Endothelial cell of umbilical vein (primary cell): ENCODE data around the gene FXYD6. TPM values are rescaled to one million over a fixed set of nuclear protein-coding genes. Genes with fewer than 3 reads are reported as not detected.

Experiments used
- BruUV-seq: library from RNA; stranded (reverse); fragments of 400-500 nt; replicated peaks from 2 replicates; lab custom pipeline; 2021; lab: Mats Ljungman, UMichigan
- CTCF ChIA-PET: fragments of 300-600, 350-600 bp; sonication (Branson Sonifier 250); formaldehyde crosslinking; loops from one replicate; lab custom pipeline; 2021; ENCODE audit warnings: antibody characterized with exemption, inconsistent platforms; lab: Charles Lee
- POLR2A ChIA-PET: fragments of 300-600, 350-600 bp; sonication (Branson Sonifier 250); formaldehyde crosslinking; loops from one replicate; lab custom pipeline; 2021; ENCODE audit warnings: antibody characterized with exemption, inconsistent platforms; lab: Charles Lee
- DNase-seq: peaks from one replicate; pipeline ENCODE4 v3.0.0-alpha.2; 2011; ENCODE audit warnings: low read depth, low spot score
- FAIRE-seq: peaks from 2 replicates; lab custom pipeline; 2011; peaks lifted over from hg19 to GRCh38; lab: Jason Lieb, UNC
- H2AFZ ChIP-seq: 2 replicates; pipeline ENCODE4 v1.6.0; 2012; ENCODE audit warnings: low read depth, low read length, control low read depth, inconsistent platforms
- H3K27ac ChIP-seq: 2 replicates; pipeline ENCODE4 v1.5.1; 2011; ENCODE audit warnings: low read depth, mild to moderate bottlenecking, control low read depth, low read length, moderate library complexity; ENCODE audit not compliant: insufficient read depth
- H3K27me3 ChIP-seq, 2 experiments: 2 replicates each; pipeline versions ENCODE4 v1.6.0 to v1.6.1; 2011; ENCODE audit warnings: low read length in 2 of 2, mixed read lengths in 1 of 2; ENCODE audit not compliant: control insufficient read depth in 2 of 2, insufficient read depth in 2 of 2
- H3K36me3 ChIP-seq, 2 experiments: 2 replicates in 1 of 2; 3 replicates in 1 of 2; pipeline ENCODE4 v1.5.1; 2011; ENCODE audit warnings: low read length in 2 of 2, mild to moderate bottlenecking in 1 of 2, moderate library complexity in 1 of 2; ENCODE audit not compliant: control insufficient read depth in 2 of 2, insufficient read depth in 2 of 2; ENCODE audit errors: extremely low read depth in 1 of 2
- H3K4me1 ChIP-seq: 3 replicates; pipeline ENCODE4 v1.5.1; 2011; ENCODE audit warnings: mild to moderate bottlenecking, low read length; ENCODE audit not compliant: control insufficient read depth, insufficient read depth; ENCODE audit errors: extremely low read depth
- H3K4me2 ChIP-seq: 2 replicates; pipeline ENCODE4 v1.6.1; 2011; ENCODE audit warnings: low read length, control low read depth, mixed read lengths; ENCODE audit not compliant: insufficient read depth
- H3K4me3 ChIP-seq, 3 experiments: fragments of 200-600 bp in 1 of 3; sonication (generic), shearing (Covaris generic) in 1 of 3; replicated peaks in 1 of 3; 2 replicates each; pipeline ENCODE4 v1.5.1; 2011 to 2016; ENCODE audit warnings: control low read depth in 3 of 3, low read length in 3 of 3, mild to moderate bottlenecking in 2 of 3, inconsistent platforms in 1 of 3, low read depth in 1 of 3, moderate library complexity in 1 of 3; ENCODE audit not compliant: insufficient read depth in 1 of 3
- H3K79me2 ChIP-seq: 2 replicates; pipeline ENCODE4 v1.6.0; 2012; ENCODE audit warnings: low read length, inconsistent platforms; ENCODE audit not compliant: control insufficient read depth, insufficient read depth
- H3K9ac ChIP-seq: replicated peaks from 2 replicates; pipeline ENCODE3; 2011; ENCODE audit warnings: low read length, control low read depth; ENCODE audit not compliant: insufficient read depth; ENCODE audit errors: extremely low read depth
- H3K9me1 ChIP-seq: replicated peaks from 3 replicates; pipeline ENCODE4 v1.6.0; 2011; ENCODE audit warnings: mild to moderate bottlenecking, low read length; ENCODE audit not compliant: control insufficient read depth, insufficient read depth; ENCODE audit errors: extremely low read depth
- H3K9me3 ChIP-seq: replicated peaks from 2 replicates; pipeline ENCODE4 v1.5.1; 2012; ENCODE audit warnings: low read length, inconsistent platforms; ENCODE audit not compliant: control insufficient read depth, insufficient read depth
- H4K20me1 ChIP-seq: replicated peaks from 2 replicates; pipeline ENCODE3; 2011; ENCODE audit warnings: mild to moderate bottlenecking, low read length; ENCODE audit not compliant: control insufficient read depth, insufficient read depth; ENCODE audit errors: extremely low read depth
- EZH2 ChIP-seq: IDR thresholded peaks from 2 replicates; pipeline ENCODE4 v1.6.1; 2012; ENCODE audit warnings: borderline replicate concordance, low read depth, mild to moderate bottlenecking, moderate library complexity, low read length, inconsistent platforms; ENCODE audit not compliant: severe bottlenecking
- FOS ChIP-seq: IDR thresholded peaks from 2 replicates; pipeline ENCODE4 v1.6.1; 2011; ENCODE audit warnings: mild to moderate bottlenecking, low read length, moderate library complexity, borderline replicate concordance; ENCODE audit not compliant: insufficient read depth
- GATA2 ChIP-seq: IDR thresholded peaks from 2 replicates; pipeline ENCODE4 v1.7.0; 2011; ENCODE audit warnings: low read depth, mild to moderate bottlenecking, moderate library complexity, mixed read lengths, low read length; ENCODE audit not compliant: insufficient read length, insufficient read depth
- JUN ChIP-seq: IDR thresholded peaks from 2 replicates; pipeline ENCODE4 v1.6.1; 2011; ENCODE audit warnings: borderline replicate concordance, low read depth; ENCODE audit not compliant: insufficient read length, insufficient read depth
- MYC ChIP-seq: IDR thresholded peaks from one replicate; pipeline ENCODE4 v1.6.1; 2011; ENCODE audit warnings: mild to moderate bottlenecking, low read depth, low read length
- POLR2A ChIP-seq: IDR thresholded peaks from 2 replicates; pipeline ENCODE4 v1.6.1; 2012; ENCODE audit warnings: low read depth, mild to moderate bottlenecking, control low read depth, low read length
- POLR2AphosphoS5 ChIP-seq: IDR thresholded peaks from 2 replicates; pipeline ENCODE4 v1.6.1; 2012; ENCODE audit warnings: low read depth, mild to moderate bottlenecking, control low read depth, low read length, moderate library complexity; ENCODE audit not compliant: insufficient read depth
- dilution Hi-C: fragments of 300-500 bp; cut with MboI; formaldehyde crosslinking; loops from one replicate; pipeline ENCODE4 v1.15.0; 2019; ENCODE audit warnings: low sequenced_read_pairs; ENCODE audit not compliant: extremely low pct_ligation_motif_present
- intact Hi-C: fragments of 100-400 bp; cut with micrococcal nuclease; formaldehyde crosslinking; loops from one replicate; pipeline ENCODE4 v1.10.0; 2022
- polyA plus RNA-seq, 4 experiments: library from polyadenylated mRNA; depleted of rRNA in 3 of 4; stranded (reverse) in 3 of 4; unstranded in 1 of 4; fragments of >200 nt; gene quantifications; 2 replicates each; pipeline versions ENCODE4 v1.2.1 to v1.2.3, GENCODE V29; 2011 to 2012; ENCODE audit warnings: missing spikeins in 1 of 4
- total RNA-seq: library from RNA; stranded (reverse); gene quantifications from 2 replicates; pipeline ENCODE4 v1.2.3, GENCODE V29; 2021
- TF ChIP-seq, protein P1 (sequence below): IDR thresholded peaks from 2 replicates; pipeline ENCODE4 v1.6.1; 2011; ENCODE audit not compliant: insufficient read depth, insufficient read length
- TF ChIP-seq, protein P2 (sequence below), 2 donors: IDR thresholded peaks; 1 replicate in 1 of 2; 2 replicates in 1 of 2; pipeline ENCODE4 v1.5.1; 2011; ENCODE audit warnings: low read length in 2 of 2, mild to moderate bottlenecking in 2 of 2, moderate library complexity in 2 of 2, control low read depth in 1 of 2, inconsistent platforms in 1 of 2, low read depth in 1 of 2; ENCODE audit not compliant: insufficient read depth in 1 of 2; ENCODE audit errors: extremely low read depth in 1 of 2

The FXYD6 gene
- total and polyA plus RNA-seq, 2 donors (not counting 3 experiments of a cell fraction or from before 2014, with no cell fraction given), result 1.4 to 8.7 TPM

- intact Hi-C loops (no loop called here), dilution Hi-C loops (no loop called here)
- Histone ChIP-seq H3K79me2 (no peaks in the 10 kb centered on the region), H3K4me3 (no peak overlapping the region), H3K27me3 (peaks cover 5 to 12% of the 10 kb centered on the region in 2 experiments), H3K9me1 (no peaks in the 10 kb centered on the region), H2AFZ (no peak overlapping the region), H3K4me2 (no peak overlapping the region), H3K4me1 (no peaks in the 10 kb centered on the region), H3K36me3 (no peaks in the 10 kb centered on the region), H3K9ac (no peak overlapping the region), H4K20me1 (no peaks in the 10 kb centered on the region), H3K27ac (no peak overlapping the region), H3K9me3 (no peaks in the 10 kb centered on the region)
- ChIA-PET CTCF (interaction anchor here (1.5 to 2.0 kb wide), 3 partner anchors 47 to 93 kb away, joined by 4 to 5 read pairs (median 4); no protein-coding TSS in a partner anchor), POLR2A (no interaction called here)
- BruUV-seq, result no TSS peak
- no peak for TF ChIP-seq JUN
- TF ChIP-seq, protein P1, sequence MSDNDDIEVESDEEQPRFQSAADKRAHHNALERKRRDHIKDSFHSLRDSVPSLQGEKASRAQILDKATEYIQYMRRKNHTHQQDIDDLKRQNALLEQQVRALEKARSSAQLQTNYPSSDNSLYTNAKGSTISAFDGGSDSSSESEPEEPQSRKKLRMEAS, result no peak
- no peak for TF ChIP-seq MYC
- TF ChIP-seq EZH2, result no peak
- TF ChIP-seq POLR2AphosphoS5, result no peak
- TF ChIP-seq FOS, result no peak
- TF ChIP-seq, protein P2, sequence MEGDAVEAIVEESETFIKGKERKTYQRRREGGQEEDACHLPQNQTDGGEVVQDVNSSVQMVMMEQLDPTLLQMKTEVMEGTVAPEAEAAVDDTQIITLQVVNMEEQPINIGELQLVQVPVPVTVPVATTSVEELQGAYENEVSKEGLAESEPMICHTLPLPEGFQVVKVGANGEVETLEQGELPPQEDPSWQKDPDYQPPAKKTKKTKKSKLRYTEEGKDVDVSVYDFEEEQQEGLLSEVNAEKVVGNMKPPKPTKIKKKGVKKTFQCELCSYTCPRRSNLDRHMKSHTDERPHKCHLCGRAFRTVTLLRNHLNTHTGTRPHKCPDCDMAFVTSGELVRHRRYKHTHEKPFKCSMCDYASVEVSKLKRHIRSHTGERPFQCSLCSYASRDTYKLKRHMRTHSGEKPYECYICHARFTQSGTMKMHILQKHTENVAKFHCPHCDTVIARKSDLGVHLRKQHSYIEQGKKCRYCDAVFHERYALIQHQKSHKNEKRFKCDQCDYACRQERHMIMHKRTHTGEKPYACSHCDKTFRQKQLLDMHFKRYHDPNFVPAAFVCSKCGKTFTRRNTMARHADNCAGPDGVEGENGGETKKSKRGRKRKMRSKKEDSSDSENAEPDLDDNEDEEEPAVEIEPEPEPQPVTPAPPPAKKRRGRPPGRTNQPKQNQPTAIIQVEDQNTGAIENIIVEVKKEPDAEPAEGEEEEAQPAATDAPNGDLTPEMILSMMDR (IDR thresholded peaks at IDR 0.05; ENCODE audit: extremely low read depth in 1 of 2, insufficient read depth in 1 of 2, low read depth in 1 of 2, low read length in 2 of 2), result no peak
- no peak for TF ChIP-seq POLR2A
- no peak for TF ChIP-seq GATA2
- no peak for DNase-seq
- no peak for FAIRE-seq
Observed at GRCh38 chr11:117900121-117900648, 23.7 kb upstream of the FXYD6 start.
